Forelimb muscle (tissue), 1 donor: Measurements from ENCODE around the gene LGALS13. TPM values are rescaled to one million over a fixed set of nuclear protein-coding genes. Genes with fewer than 3 reads are reported as not detected.

Experiments
- DNase-seq: peaks from one replicate; pipeline ENCODE4 v3.0.0-alpha.2; 2013; ENCODE audit warnings: low read depth
- polyA plus RNA-seq: library from polyadenylated mRNA; unstranded; fragments of 120-200 nt; gene quantifications from one replicate; pipeline ENCODE4 v1.2.1, GENCODE V29; 2013; ENCODE audit not compliant: insufficient read length

LGALS13 gene
- 0.25 TPM for polyA plus RNA-seq

- no peak for DNase-seq
These were observed at the start of gene LGALS13 for GRCh38 chr19:39602224-39602623. Gene LGALS13 (plus strand): TSS chr19:39602524. CDS start chr19:39602569, 45 bp downstream.

GRCh38 chr19:39553082-39553652 lies 49.2 kb upstream of the LGALS13 start:
- DNase-seq, result no peak

- DNase-seq, result no peak
These were observed 47.5 kb upstream of the LGALS13 start for GRCh38 chr19:39554701-39555311.

- DNase-seq, result no peak
These were observed 46.4 kb upstream of the LGALS13 start for GRCh38 chr19:39555883-39556282.

GRCh38 chr19:39557811-39558623 lies 44.3 kb upstream of the LGALS13 start:
- no peak for DNase-seq

GRCh38 chr19:39558624-39559117 lies 43.7 kb upstream of the LGALS13 start:
- DNase-seq, result no peak

- no peak for DNase-seq
These were observed 38.9 kb upstream of the LGALS13 start for GRCh38 chr19:39563408-39563807.

- no peak for DNase-seq
These were observed 36.3 kb upstream of the LGALS13 start for GRCh38 chr19:39566064-39566463.

- DNase-seq, result no peak
These were observed 33.7 kb upstream of the LGALS13 start for GRCh38 chr19:39568604-39569003.

- DNase-seq, result no peak
These were observed 19.9 kb upstream of the LGALS13 start for GRCh38 chr19:39582442-39582841.

- DNase-seq, result no peak
These were observed 19.3 kb upstream of the LGALS13 start for GRCh38 chr19:39582891-39583625.

- no peak for DNase-seq
These were observed 14.8 kb upstream of the LGALS13 start for GRCh38 chr19:39587496-39587895.

- no peak for DNase-seq
These were observed 14.3 kb upstream of the LGALS13 start for GRCh38 chr19:39588066-39588465.

GRCh38 chr19:39590265-39590664 lies 12.1 kb upstream of the LGALS13 start:
- no peak for DNase-seq

- DNase-seq, result no peak
These were observed 9.9 kb upstream of the LGALS13 start for GRCh38 chr19:39592381-39592780.

GRCh38 chr19:39595950-39596349 lies 6.4 kb upstream of the LGALS13 start:
- no peak for DNase-seq

- no peak for DNase-seq
These were observed 5.4 kb upstream of the LGALS13 start for GRCh38 chr19:39596911-39597310.

GRCh38 chr19:39599116-39599515 lies 3.2 kb upstream of the LGALS13 start:
- no peak for DNase-seq

GRCh38 chr19:39603825-39604224 lies 1.5 kb downstream of the LGALS13 start:
- DNase-seq, result no peak

GRCh38 chr19:39607021-39607420 lies 4.7 kb downstream of the LGALS13 start:
- no peak for DNase-seq

GRCh38 chr19:39607561-39607960 lies 5.2 kb downstream of the LGALS13 start:
- no peak for DNase-seq

GRCh38 chr19:39613597-39613996 lies 11.3 kb downstream of the LGALS13 start:
- DNase-seq, result no peak
